Hepatocyte (in vitro differentiated cells): ENCODE results near the gene VAMP8. TPM values are rescaled to one million over a fixed set of nuclear protein-coding genes. Genes with fewer than 3 reads are reported as not detected.
A peak's percentile ranks its signal among the peaks of the same experiment; 100 is the strongest.

Experiments used
- DNase-seq: peaks from one replicate; pipeline ENCODE4 v3.0.0-alpha.2; 2016; ENCODE audit warnings: low spot score
- H2AFZ ChIP-seq: fragments of 200-600 bp; sonication (generic); 2 replicates; pipeline ENCODE4 v1.6.0; 2016; ENCODE audit warnings: antibody characterized with exemption, mild to moderate bottlenecking
- H3K27ac ChIP-seq: fragments of 200-600 bp; sonication (generic); 2 replicates; pipeline ENCODE4 v1.5.1; 2016; ENCODE audit warnings: mild to moderate bottlenecking
- H3K27me3 ChIP-seq: fragments of 200-600 bp; sonication (generic); 2 replicates; pipeline ENCODE4 v1.6.1; 2016
- H3K36me3 ChIP-seq: fragments of 200-600 bp; sonication (generic); replicated peaks from 2 replicates; pipeline ENCODE4 v1.5.1; 2016; ENCODE audit warnings: low read depth; ENCODE audit not compliant: insufficient read depth
- H3K4me1 ChIP-seq: fragments of 200-600 bp; sonication (generic); 2 replicates; pipeline ENCODE4 v1.5.1; 2016; ENCODE audit warnings: mild to moderate bottlenecking, moderate library complexity; ENCODE audit not compliant: insufficient read depth
- H3K4me2 ChIP-seq: fragments of 200-600 bp; sonication (generic); 2 replicates; pipeline ENCODE4 v1.6.0; 2016
- H3K4me3 ChIP-seq: fragments of 200-600 bp; sonication (generic); 2 replicates; pipeline ENCODE4 v1.5.1; 2016; ENCODE audit warnings: mild to moderate bottlenecking
- H3K79me2 ChIP-seq: fragments of 200-600 bp; sonication (generic); 2 replicates; pipeline ENCODE4 v1.6.0; 2017; ENCODE audit warnings: mild to moderate bottlenecking
- H3K9me2 ChIP-seq: fragments of 200-600 bp; sonication (generic); replicated peaks from 2 replicates; pipeline ENCODE4 v1.6.0; 2017; ENCODE audit warnings: mild to moderate bottlenecking; ENCODE audit not compliant: insufficient read depth
- H3K9me3 ChIP-seq: fragments of 200-600 bp; sonication (generic); 2 replicates; pipeline ENCODE4 v1.5.1; 2016; ENCODE audit warnings: low read depth, mild to moderate bottlenecking
- H4K20me1 ChIP-seq: fragments of 200-600 bp; sonication (generic); 2 replicates; pipeline ENCODE4 v1.6.0; 2016; ENCODE audit warnings: mild to moderate bottlenecking; ENCODE audit not compliant: insufficient read depth, poor library complexity, severe bottlenecking
- EZH2 ChIP-seq: fragments of 200-600 bp; sonication (generic); IDR thresholded peaks from 2 replicates; pipeline ENCODE4 v1.6.1; 2016; ENCODE audit warnings: antibody characterized with exemption, mild to moderate bottlenecking, borderline replicate concordance
- EZH2phosphoT487 ChIP-seq: fragments of 200-600 bp; sonication (generic); IDR thresholded peaks from one replicate; pipeline ENCODE4 v1.6.1; 2018; ENCODE audit warnings: antibody characterized with exemption, mild to moderate bottlenecking, low read depth, moderate library complexity; ENCODE audit not compliant: unreplicated experiment, severe bottlenecking
- WGBS: methylation state at CpG from one replicate; pipeline ENCODE4 v1.1.6; 2016; ENCODE audit warnings: low lambda C conversion rate; ENCODE audit errors: missing lambda C conversion rate; 5-methylcytosine and 5-hydroxymethylcytosine counted together
- polyA plus RNA-seq: library from polyadenylated mRNA; unstranded; fragments of >200 nt; fragmentation: Nextera tagmentation; extraction: Ambion mirVana; gene quantifications from 2 replicates; pipeline ENCODE4 v1.2.1, GENCODE V29; 2016
- total RNA-seq: library from RNA; depleted of rRNA; stranded (reverse); fragments of >200 nt; gene quantifications from 2 replicates; pipeline ENCODE4 v1.2.3, GENCODE V29; 2014
- TF ChIP-seq, protein P1 (sequence below): fragments of 200-600 bp; sonication (generic); IDR thresholded peaks from 2 replicates; pipeline ENCODE4 v1.5.1; 2016; ENCODE audit warnings: antibody characterized with exemption, mild to moderate bottlenecking; ENCODE audit not compliant: poor library complexity

The VAMP8 gene
- total and polyA plus RNA-seq, 2 experiments from 2014 or later, result 50.7 to 213 TPM

DNA sequence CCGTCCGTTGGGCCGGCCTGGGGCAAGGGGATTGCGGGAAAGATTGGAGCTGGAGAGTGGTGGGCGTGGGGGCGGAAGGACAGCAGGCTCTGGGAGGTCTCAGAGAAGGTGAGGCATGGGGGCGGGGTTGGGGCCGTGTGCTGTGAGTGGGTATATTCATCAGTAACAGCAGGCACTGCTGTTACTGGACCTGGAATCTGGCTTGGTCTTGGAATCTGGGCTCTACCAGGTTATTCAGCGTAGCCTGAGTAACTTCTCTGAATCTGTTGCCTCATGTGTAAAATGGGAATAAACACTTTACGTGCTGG lies 18.6 kb downstream of the VAMP8 start:
- Histone ChIP-seq H4K20me1 (peaks cover 5% of the 10 kb centered on the region), H3K4me1 (peaks cover 7% of the 10 kb centered on the region), H3K27ac (peak overlapping the region; percentile 75), H3K27me3 (no peaks in the 10 kb centered on the region), H3K79me2 (peaks cover 22% of the 10 kb centered on the region), H3K9me2 (no peaks in the 10 kb centered on the region), H3K4me3 (peak overlapping the region; percentile 42), H3K9me3 (no peaks in the 10 kb centered on the region), H2AFZ (peak overlapping the region; percentile 42), H3K36me3 (no peaks in the 10 kb centered on the region), H3K4me2 (peak overlapping the region; percentile 80)
- TF ChIP-seq EZH2phosphoT487 (no peak), EZH2 (no peak)
- TF ChIP-seq, protein P1, sequence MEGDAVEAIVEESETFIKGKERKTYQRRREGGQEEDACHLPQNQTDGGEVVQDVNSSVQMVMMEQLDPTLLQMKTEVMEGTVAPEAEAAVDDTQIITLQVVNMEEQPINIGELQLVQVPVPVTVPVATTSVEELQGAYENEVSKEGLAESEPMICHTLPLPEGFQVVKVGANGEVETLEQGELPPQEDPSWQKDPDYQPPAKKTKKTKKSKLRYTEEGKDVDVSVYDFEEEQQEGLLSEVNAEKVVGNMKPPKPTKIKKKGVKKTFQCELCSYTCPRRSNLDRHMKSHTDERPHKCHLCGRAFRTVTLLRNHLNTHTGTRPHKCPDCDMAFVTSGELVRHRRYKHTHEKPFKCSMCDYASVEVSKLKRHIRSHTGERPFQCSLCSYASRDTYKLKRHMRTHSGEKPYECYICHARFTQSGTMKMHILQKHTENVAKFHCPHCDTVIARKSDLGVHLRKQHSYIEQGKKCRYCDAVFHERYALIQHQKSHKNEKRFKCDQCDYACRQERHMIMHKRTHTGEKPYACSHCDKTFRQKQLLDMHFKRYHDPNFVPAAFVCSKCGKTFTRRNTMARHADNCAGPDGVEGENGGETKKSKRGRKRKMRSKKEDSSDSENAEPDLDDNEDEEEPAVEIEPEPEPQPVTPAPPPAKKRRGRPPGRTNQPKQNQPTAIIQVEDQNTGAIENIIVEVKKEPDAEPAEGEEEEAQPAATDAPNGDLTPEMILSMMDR, result no peak
- peak; percentile 52 for DNase-seq
- 8% methylated on average over 10 of the region's 10 CpGs for WGBS

DNA sequence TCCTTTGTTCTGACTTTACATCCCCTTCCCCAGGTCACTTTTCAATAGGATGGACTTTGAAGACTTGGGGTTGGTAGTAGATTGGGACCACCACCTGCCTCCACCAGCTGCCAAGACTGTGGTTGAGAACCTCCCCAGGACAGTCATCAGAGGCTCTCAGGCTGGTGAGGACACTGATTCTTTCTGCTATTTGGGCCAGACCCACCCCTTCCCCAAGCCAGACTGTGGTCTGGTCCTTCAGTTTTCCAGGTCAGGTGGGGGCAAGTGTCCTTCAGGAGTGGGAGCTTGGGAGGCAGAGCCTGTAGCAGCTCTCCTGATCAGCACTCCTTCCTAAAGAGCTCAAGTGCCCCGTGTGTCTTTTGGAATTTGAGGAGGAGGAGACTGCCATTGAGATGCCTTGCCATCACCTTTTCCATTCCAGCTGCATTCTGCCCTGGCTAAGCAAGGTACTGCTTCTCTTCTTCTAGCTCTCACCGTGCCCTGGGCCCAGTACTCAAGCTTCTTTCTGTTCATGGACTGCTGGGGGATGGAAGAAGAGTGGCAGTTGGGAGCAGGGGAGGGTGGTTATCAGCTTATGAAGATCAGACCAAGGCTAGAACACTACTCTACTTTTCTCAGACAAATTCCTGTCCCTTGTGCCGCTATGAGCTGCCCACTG lies 19.2 kb downstream of the VAMP8 start:
- 67% methylated on average over 3 of the region's 3 CpGs for WGBS

DNA sequence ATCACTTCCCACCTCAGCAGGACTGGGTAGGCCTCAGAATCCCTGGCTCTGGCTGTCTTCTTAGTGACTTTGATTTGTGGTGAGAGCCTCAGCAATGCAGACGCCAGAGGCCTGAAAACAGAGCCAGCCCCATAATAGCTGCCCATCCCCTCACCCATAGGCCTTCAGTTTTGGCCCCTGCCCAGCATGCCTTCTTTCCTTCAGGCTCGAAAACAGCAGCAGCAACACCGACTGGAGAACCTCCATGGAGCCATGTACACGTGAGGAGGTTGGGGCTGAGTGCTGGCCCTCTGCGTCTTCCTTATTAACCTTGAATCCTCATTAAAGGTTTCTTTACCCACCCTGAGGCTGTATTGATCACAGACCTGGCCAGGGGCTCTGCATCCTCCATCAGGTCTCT lies 19.9 kb downstream of the VAMP8 start:
- peaks cover 28% of the 10 kb centered on the region for H3K79me2 ChIP-seq
- DNase-seq, result no peak
- H3K27me3 ChIP-seq, result no peaks in the 10 kb centered on the region
- H4K20me1 ChIP-seq, result peaks cover 5% of the 10 kb centered on the region
- H3K36me3 ChIP-seq, result no peaks in the 10 kb centered on the region
- H3K4me1 ChIP-seq, result peaks cover 11% of the 10 kb centered on the region
- no peak for TF ChIP-seq EZH2
- TF ChIP-seq, protein P1, result no peak
- TF ChIP-seq EZH2phosphoT487, result no peak
- peak overlapping the region; percentile 80 for H3K4me2 ChIP-seq
- H3K9me2 ChIP-seq, result no peaks in the 10 kb centered on the region
- no peaks in the 10 kb centered on the region for H3K9me3 ChIP-seq
- no peak overlapping the region for H3K4me3 ChIP-seq
- H3K27ac ChIP-seq, result no peak overlapping the region
- no peak overlapping the region for H2AFZ ChIP-seq
- 91% methylated on average over 5 of the region's 5 CpGs for WGBS

More for the DNA sequence above, 19.2 kb downstream of the VAMP8 start:
- Histone ChIP-seq H2AFZ (no peak overlapping the region), H3K79me2 (peaks cover 26% of the 10 kb centered on the region), H3K9me3 (no peaks in the 10 kb centered on the region), H3K9me2 (no peaks in the 10 kb centered on the region), H3K27me3 (no peaks in the 10 kb centered on the region), H4K20me1 (peaks cover 5% of the 10 kb centered on the region), H3K36me3 (no peaks in the 10 kb centered on the region), H3K4me2 (peak overlapping the region; percentile 80), H3K27ac (peak overlapping the region; percentile 75), H3K4me3 (peak overlapping the region; percentile 42), H3K4me1 (peaks cover 10% of the 10 kb centered on the region)
- DNase-seq, result no peak
- TF ChIP-seq, protein P1, result no peak
- TF ChIP-seq EZH2phosphoT487, result no peak
- no peak for TF ChIP-seq EZH2
